ENCODE results near the gene SLC37A1. TPM values are rescaled to one million over a fixed set of nuclear protein-coding genes. Genes with fewer than 3 reads are reported as not detected.

Gene SLC37A1
- total RNA-seq, 1 experiment from 2014 or later, result 4.9 TPM

- intact Hi-C loops (cut with micrococcal nuclease), result no loop called here
- peaks cover 8% of the 10 kb centered on the region for H3K4me1 Mint-ChIP-seq (ENCODE audit: insufficient read depth, unreplicated experiment)
- peaks cover 20% of the 10 kb centered on the region for H3K27me3 Mint-ChIP-seq (ENCODE audit: insufficient read depth, unreplicated experiment)
- H3K36me3 Mint-ChIP-seq (ENCODE audit: insufficient read depth, unreplicated experiment), result no peaks in the 10 kb centered on the region
- no peak for TF ChIP-seq CTCF (IDR thresholded peaks at IDR 0.05; ENCODE audit: unreplicated experiment)
- H3K27ac Mint-ChIP-seq (ENCODE audit: low read depth, unreplicated experiment), result no peak overlapping the region
- DNase-seq (ENCODE audit: unreplicated experiment), result no peak
- H3K9me3 Mint-ChIP-seq (ENCODE audit: unreplicated experiment), result no peaks in the 10 kb centered on the region
- BruUV-seq (replicated peaks), result no TSS peak
- ChIA-PET POLR2A (interaction anchor here (1.6 kb wide), 1 partner anchor 8 kb away, joined by 5 read pairs; no protein-coding TSS in a partner anchor), CTCF (interaction anchor here (0.9 kb wide), 1 partner anchor 20 kb away, joined by 3 read pairs; no protein-coding TSS in a partner anchor)
- H3K4me3 Mint-ChIP-seq (ENCODE audit: unreplicated experiment), result no peak overlapping the region
These were observed 24.6 kb upstream of the SLC37A1 start for GRCh38 chr21:42489006-42489563.

GRCh38 chr21:42489991-42490390, 23.7 kb upstream of the SLC37A1 start:
- CTCF ChIA-PET, result interaction anchor here (0.9 kb wide), 1 partner anchor 21 kb away, joined by 3 read pairs; no protein-coding TSS in a partner anchor
- POLR2A ChIA-PET, result no interaction called here

GRCh38 chr21:42490720-42491119, 22.9 kb upstream of the SLC37A1 start:
- Mint-ChIP-seq H3K4me1 (ENCODE audit: insufficient read depth, unreplicated experiment) (peaks cover 8% of the 10 kb centered on the region), H3K4me3 (ENCODE audit: unreplicated experiment) (no peak overlapping the region), H3K27me3 (ENCODE audit: insufficient read depth, unreplicated experiment) (peaks cover 20% of the 10 kb centered on the region), H3K27ac (ENCODE audit: low read depth, unreplicated experiment) (no peak overlapping the region), H3K9me3 (ENCODE audit: unreplicated experiment) (no peaks in the 10 kb centered on the region), H3K36me3 (ENCODE audit: insufficient read depth, unreplicated experiment) (no peaks in the 10 kb centered on the region)
- no TSS peak for BruUV-seq (replicated peaks)
- no peak for TF ChIP-seq CTCF (IDR thresholded peaks at IDR 0.05; ENCODE audit: unreplicated experiment)
- CTCF ChIA-PET, result no interaction called here
- no peak for DNase-seq (ENCODE audit: unreplicated experiment)
- POLR2A ChIA-PET, result no interaction called here
- intact Hi-C loops (cut with micrococcal nuclease), result no loop called here

More at GRCh38 chr21:42489991-42490390, 23.7 kb upstream of the SLC37A1 start:
- H3K36me3 Mint-ChIP-seq (ENCODE audit: insufficient read depth, unreplicated experiment), result no peaks in the 10 kb centered on the region
- intact Hi-C loops (cut with micrococcal nuclease), result no loop called here
- H3K27me3 Mint-ChIP-seq (ENCODE audit: insufficient read depth, unreplicated experiment), result peaks cover 20% of the 10 kb centered on the region
- BruUV-seq (replicated peaks), result no TSS peak
- H3K4me1 Mint-ChIP-seq (ENCODE audit: insufficient read depth, unreplicated experiment), result peaks cover 8% of the 10 kb centered on the region
- no peaks in the 10 kb centered on the region for H3K9me3 Mint-ChIP-seq (ENCODE audit: unreplicated experiment)
- no peak for DNase-seq (ENCODE audit: unreplicated experiment)
- H3K4me3 Mint-ChIP-seq (ENCODE audit: unreplicated experiment), result no peak overlapping the region
- no peak overlapping the region for H3K27ac Mint-ChIP-seq (ENCODE audit: low read depth, unreplicated experiment)
- no peak for TF ChIP-seq CTCF (IDR thresholded peaks at IDR 0.05; ENCODE audit: unreplicated experiment)

DNA sequence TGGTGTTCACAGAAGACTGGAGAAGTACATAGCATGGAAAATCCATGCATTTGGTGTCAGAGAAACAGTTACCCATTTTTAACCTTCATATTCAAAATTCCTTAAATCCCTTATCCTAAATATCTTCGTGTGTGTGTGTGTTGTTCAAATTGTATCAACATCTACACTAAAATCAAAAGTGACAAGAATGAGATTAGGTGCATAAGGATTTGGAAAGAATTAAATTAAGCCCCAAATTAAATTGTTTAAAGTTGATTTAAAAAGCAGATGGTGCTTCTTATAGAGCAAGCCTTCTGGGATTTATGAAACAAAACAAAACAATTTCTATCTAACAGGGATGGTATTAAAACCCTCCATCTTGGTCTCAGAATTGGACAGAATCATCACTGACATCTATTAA, 22.3 kb upstream of the SLC37A1 start:
- Mint-ChIP-seq H3K27ac (ENCODE audit: low read depth, unreplicated experiment) (no peak overlapping the region), H3K9me3 (ENCODE audit: unreplicated experiment) (no peaks in the 10 kb centered on the region), H3K36me3 (ENCODE audit: insufficient read depth, unreplicated experiment) (no peaks in the 10 kb centered on the region), H3K4me1 (ENCODE audit: insufficient read depth, unreplicated experiment) (peaks cover 8% of the 10 kb centered on the region), H3K4me3 (ENCODE audit: unreplicated experiment) (no peak overlapping the region), H3K27me3 (ENCODE audit: insufficient read depth, unreplicated experiment) (peaks cover 20% of the 10 kb centered on the region)
- intact Hi-C loops (cut with micrococcal nuclease), result no loop called here
- POLR2A ChIA-PET, result no interaction called here
- CTCF ChIA-PET, result no interaction called here
- no TSS peak for BruUV-seq (replicated peaks)
- no peak for TF ChIP-seq CTCF (IDR thresholded peaks at IDR 0.05; ENCODE audit: unreplicated experiment)
- no peak for DNase-seq (ENCODE audit: unreplicated experiment)

Measured in MCF 10A (cell line).